NCI-H510A (cell line): Measurements from ENCODE around the gene FLNC.
A peak's percentile ranks its signal among the peaks of the same experiment; 100 is the strongest.

Source experiments
- DNase-seq: peaks from one replicate; lab custom pipeline; 2025; lab: John Stamatoyannopoulos, UW

FLNC gene

DNA sequence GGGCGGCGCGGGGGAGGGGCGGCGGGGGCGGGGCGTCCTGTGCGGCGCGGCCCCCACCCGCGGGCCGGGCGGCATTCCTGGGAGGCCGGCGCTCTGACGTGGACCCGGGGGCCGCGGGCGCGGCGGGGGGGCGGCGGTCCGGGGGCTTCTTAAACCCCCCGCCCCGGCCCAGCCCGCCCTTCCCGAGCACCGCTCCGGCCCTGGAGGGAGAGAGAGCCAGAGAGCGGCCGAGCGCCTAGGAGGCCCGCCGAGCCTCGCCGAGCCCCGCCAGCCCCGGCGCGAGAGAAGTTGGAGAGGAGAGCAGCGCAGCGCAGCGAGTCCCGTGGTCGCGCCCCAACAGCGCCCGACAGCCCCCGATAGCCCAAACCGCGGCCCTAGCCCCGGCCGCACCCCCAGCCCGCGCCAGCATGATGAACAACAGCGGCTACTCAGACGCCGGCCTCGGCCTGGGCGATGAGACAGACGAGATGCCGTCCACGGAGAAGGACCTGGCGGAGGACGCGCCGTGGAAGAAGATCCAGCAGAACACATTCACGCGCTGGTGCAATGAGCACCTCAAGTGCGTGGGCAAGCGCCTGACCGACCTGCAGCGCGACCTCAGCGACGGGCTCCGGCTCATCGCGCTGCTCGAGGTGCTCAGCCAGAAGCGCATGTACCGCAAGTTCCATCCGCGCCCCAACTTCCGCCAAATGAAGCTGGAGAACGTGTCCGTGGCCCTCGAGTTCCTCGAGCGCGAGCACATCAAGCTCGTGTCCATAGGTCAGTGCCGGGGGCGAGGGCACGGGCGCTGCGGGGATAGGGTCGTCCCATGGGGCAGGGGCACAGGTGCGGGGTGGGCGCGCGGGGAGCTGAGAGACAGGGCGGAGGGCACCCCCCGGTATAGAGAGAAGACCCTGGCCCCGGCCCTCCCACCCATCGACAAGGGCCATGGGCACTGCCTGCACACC is at the start of gene FLNC:
TSS of gene FLNC (plus strand) at position 176 of the 947 bp plus-strand sequence. CDS start at position 408, 232 bp downstream.
- no peak for DNase-seq

GRCh38 chr7:128781126-128781525 is 49.1 kb upstream of the FLNC start:
- no peak for DNase-seq

GRCh38 chr7:128781851-128782250 is 48.4 kb upstream of the FLNC start:
- no peak for DNase-seq

DNA sequence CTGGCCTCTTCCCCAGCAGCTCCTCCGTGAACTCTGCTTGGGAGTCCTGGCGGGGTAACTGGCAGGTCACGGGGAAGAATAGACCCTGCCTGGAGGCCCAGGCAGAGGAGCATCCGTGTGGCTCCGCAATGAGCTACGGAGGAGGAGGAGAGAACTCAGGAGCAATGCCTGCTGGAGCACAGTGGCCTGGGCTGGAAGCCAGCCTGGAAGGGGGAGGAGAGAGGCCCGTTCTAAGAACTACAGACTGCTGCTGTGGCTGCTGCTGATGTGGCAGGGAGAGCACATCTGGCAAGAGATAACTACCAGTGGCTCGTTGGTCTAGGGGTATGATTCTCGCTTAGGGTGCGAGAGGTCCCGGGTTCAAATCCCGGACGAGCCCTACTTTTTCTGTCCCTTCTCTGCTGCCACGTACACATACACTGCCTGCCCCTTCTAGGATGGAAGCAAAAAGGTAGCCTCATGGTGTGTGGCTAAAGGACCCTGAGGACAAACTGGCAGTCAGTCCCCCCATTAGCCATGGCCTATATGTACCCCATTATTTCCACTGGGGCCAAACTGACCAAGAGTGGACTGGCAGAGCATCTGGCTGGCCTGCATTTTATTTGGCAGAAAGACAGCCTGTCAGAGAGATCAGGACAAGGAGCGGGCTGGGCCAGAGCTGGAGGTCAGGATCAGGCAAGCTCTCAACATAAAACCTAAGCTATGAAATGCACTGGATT is 46.9 kb upstream of the FLNC start:
- no peak for DNase-seq

DNA sequence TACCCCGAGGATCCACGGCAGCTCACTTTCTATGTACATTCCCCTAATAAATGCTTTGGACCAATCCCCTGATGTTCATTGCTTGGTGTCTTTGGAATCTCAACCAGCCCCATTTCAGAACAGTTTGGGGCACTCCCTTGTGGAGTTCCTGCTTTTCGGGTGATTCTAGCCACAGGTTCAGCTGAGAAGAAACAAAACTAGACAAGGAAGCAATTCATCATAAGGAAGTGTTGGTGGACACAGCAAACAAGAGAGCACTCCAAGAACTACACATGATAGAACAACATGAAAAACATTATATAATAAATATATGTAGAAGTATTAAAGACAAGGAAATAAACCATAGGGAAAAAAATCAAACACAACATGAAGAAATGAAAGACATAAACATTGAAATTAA is 44.5 kb upstream of the FLNC start:
- no peak for DNase-seq

DNA sequence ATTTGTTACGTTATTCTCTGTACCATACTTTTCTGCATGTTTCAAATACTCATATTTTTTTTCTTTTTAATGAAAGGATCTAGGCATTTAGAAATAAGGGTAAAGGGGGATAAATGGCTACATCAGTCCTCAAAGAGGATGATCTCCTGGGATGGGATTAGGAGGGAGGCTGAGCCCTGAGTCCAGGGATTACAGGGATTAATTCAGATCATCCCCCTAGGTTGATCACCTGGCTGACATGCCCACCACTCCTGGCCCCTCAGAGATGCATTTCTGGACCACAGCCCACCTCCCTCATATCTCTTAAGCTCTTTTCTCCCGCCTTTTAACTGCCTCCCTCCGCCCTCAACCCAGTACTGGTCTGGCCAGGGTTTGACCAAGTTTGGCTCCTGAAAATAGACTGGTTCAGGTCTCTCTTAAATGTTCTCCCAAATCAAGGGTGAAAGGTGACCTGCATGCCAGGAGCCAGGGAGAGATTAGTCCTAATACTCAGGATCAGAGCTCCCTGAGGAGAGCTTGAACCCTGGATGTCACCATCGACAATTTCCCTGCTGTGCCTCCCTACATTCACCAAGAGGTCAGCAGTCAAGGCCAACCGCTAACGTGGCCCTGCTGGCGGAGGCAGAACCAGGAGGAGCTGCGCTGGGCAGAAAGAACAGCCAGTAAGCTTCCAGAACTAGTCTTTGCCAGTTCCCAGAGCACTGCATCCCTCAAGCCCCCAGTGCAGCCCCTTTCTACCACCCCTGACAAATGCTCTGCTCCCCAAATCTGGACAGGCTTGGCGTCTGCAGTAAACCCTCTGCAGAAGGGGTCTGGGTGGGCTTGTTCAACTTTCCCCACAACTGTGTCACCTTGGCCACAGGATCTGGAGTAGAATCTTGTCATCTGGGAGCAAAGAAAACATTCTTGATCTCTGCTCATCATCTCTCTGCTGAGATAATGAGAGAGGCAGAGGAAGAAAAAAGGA is 41.5 kb upstream of the FLNC start:
- no peak for DNase-seq

- DNase-seq: no peak
These were observed 39.7 kb upstream of the FLNC start for GRCh38 chr7:128790315-128791041.

- DNase-seq: peak; percentile 53
These were observed 38.9 kb upstream of the FLNC start, which contains the start of gene CCDC136 for GRCh38 chr7:128791121-128791971. CCDC136 (plus strand) TSS chr7:128791968; CDS start chr7:128792412, 444 bp downstream.

DNA sequence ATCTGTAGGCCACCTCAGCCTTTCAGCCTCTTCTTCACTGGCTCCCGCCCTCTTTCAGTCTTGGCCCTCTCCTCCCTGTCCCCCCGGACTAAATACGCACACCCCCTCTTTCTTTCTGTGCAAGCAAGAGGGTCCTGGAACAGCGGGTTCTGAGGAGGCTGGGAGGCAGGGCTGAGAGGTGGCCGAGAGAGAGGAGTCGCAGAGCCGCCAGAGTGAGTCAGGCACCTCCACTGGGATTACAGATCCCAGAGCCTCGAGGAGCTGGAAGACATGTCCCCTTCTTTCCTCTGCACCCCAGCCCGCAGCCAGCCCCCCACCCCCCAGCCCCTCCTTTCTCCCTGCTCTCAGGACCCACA is 38.3 kb upstream of the FLNC start:
- no peak for DNase-seq

- no peak for DNase-seq
These were observed 37.6 kb upstream of the FLNC start for GRCh38 chr7:128792471-128793180.

DNA sequence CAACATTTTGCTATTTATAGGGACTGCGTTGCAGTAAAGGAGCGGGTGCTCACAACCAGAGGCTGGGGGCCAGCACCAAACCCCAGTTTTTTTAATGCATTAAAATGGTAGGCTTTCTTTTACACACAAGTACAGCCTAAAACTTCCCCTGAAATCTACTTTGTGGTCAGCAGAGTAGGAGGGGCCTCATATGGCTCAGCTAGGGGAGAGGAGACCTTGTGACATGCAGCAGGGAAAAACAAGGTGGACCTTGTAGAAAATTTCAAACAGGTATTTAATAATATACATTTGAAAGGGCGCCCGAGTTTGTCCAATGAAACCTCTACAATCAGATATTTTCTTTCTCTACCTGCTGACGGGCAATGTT is 37.0 kb upstream of the FLNC start:
- no peak for DNase-seq

GRCh38 chr7:128794020-128794419 is 36.2 kb upstream of the FLNC start:
- DNase-seq: no peak

DNA sequence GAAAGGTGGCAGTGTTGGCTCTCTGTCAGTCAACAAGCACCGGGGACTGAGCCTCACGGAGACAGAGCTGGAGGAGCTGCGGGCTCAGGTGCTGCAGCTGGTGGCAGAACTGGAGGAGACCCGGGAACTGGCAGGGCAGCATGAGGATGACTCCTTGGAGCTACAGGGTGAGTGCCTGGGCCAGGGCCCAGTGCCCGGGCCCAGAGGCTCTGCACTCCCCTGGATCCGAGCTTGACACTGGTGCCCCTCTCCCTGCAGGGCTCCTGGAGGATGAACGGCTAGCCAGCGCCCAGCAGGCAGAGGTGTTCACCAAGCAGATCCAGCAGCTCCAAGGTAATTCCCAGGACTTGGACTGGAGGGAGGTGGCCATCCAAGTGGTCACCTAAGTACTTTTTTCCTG is 35.8 kb upstream of the FLNC start:
- no peak for DNase-seq

DNA sequence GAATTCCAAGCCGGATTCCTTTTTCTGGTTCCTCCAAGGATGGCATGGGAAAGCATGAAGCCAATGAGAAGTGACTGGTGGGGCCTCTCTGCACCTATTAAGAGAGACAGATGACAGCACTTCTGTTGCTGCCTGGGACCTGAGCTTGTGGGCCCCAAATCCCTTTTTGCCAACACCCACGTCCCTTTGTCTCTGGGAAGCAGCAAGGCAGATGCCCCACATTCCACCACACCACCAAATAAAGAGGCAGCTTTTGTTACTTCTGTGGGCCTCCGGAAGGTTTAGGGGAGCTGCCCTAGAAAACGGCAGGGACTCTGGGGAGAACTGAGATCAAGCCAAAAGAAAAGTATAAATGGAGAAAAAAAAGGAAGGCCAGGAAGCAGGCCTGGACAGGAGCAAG is 35.1 kb upstream of the FLNC start:
- DNase-seq: no peak

GRCh38 chr7:128796327-128796726 is 33.9 kb upstream of the FLNC start:
- no peak for DNase-seq

GRCh38 chr7:128799451-128799850 is 30.8 kb upstream of the FLNC start:
- no peak for DNase-seq

- no peak for DNase-seq
These were observed 29.6 kb upstream of the FLNC start for GRCh38 chr7:128800567-128800966.

- DNase-seq: no peak
These were observed 29.2 kb upstream of the FLNC start for GRCh38 chr7:128801003-128801402.

DNA sequence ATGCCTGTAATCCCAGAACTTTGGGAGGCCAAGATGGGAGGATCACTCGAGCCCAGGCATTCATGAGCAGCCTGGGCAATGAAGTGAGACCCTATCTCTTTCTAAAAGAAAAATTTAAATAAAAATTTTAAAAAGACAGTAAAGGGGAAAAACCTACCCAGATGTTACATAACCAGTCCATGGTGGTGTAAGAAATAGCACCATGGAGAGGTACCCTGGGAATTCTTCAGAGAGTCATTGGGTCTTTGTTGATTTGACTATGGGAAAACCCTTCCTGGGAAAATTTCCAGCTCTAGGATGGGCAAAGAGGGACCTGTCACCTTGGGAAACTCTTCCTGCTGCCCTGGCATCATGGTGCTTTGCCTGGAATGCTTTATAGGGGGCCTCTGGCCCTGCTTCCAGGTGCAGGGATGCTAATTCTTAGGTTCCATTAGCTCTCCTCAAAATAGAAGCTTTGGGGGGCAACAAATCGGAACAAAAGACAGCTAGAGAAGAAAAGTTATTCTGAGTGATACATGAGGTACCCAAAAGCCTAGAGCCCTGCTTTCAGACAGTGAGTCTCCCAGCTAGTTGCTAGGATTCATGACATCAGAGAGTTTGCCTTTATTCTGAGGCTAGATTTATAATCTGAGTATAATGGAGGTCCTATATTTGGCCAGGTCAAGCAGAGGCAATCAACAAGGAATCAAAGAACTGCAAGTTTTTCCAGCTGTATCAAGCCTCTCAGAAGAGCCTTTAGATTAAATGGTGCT is 28.4 kb upstream of the FLNC start:
- no peak for DNase-seq
